Measurements from ENCODE around the gene RNF115.

- TF ChIP-seq CTCF (conservative IDR thresholded peaks at IDR 0.05) (no peak), EZH2 (IDR thresholded peaks at IDR 0.05; ENCODE audit: low read depth) (no peak)
Measured at GRCh38 chr1:145701306-145701862, 122.5 kb downstream of the RNF115 start.
